Activated CD4-positive, alpha-beta T cell treated with anti-CD3 and anti-CD28 coated beads, Interleukin-2, Interleukin-4, amounts not matched to agents 100 ng/mL and 50 ng/mL, durations not matched to agents 16 hours and 8 hours (primary cell): ENCODE measurements around the gene GNG8.

Source experiments
- DNase-seq: peaks from one replicate; pipeline ENCODE4 v3.0.0-alpha.2; 2020; ENCODE audit warnings: low spot score

Gene GNG8

DNA sequence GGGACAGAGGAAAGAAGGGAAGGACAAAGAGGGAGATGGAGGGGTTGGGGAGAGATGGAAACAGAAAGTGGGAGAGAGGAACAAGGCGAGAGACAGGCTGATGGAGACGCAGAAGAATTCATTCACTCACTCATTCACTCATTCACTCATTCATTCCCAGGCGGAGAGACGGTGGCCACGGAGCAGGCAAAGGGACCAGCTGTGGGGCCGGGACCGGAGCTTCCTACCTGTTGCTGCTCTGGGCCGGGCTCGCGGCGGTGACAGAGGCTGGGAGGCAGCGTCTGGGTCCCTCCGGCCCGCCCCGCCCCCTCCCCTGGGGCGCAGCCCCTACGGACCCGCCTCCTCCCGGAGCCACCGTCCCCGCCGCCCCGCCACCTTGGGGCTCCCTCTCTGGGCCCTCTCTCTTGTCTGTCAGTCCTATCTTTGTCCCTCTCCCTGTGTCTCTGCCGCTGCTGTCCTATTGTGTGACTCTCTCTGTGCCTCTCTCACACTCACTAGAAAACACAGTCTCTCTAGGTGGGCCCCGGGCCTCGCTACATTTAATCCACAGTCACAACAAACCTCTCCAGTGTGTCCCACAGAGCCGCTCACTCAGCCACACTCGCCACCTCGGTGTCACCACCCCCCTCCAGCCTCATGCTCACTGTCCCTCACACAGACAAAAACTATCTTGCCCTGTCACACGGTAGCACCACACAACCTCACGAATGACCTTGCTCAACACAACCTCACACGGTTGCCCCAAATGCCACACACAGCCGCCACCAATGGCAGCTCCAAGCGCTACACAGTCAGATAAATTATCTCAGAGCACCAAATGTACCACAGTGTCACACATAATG lies at the start of gene GNG8:
TSS of gene GNG8 (minus strand) at position 283 of the 842 bp plus-strand sequence. CDS start 1,520 bp downstream, outside the sequence.
- no peak for DNase-seq

DNA sequence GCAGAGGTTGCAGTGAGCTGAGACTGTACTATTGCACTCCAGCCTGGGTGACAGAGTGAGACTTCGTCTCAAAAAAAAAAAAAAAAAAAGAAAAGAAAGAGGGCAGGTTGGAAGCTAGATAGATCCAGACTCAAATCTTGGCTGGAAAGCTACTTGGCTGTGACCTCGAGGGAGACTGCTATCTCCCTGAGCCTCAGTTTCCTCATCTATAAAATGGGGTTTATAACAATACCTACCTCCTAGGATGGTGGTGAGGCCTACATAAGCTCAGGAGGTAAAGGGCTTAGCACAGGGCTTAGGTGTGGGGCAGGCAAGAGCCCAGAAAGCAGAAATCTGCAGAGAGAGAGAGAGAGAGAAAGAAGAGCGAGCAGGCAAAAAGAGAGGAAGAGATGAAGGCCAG lies 49.2 kb upstream of the GNG8 start:
- DNase-seq: no peak

DNA sequence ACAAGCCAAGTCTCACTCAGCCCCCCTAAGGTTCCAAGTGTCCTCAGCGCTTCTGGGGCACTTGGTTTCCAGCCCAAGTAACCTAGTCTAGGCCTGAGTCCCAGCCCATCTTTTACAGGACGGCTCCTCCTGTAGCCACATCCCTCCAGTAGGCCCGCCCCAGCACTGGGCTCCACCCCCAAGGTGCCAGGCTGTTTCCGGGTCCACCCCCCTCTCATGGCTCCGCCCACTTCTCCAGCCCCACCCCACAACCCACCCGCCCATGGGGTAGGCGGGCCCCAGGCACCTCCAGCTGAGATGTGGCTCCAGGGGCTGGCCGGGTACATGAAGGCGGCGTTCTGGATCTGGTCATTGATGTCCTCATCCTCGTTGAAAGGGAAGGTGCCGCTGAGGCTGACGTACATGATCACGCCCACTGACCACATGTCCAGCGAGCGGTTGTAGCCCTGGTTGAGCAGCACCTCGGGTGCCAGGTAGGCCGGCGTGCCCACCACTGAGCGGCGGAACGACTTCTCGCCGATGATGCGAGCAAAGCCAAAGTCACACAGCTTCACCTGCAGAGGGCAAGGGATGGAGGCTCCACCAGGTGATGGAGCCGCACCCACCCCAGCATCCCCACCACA lies 42.2 kb upstream of the GNG8 start:
- peak; percentile 56 for DNase-seq

DNA sequence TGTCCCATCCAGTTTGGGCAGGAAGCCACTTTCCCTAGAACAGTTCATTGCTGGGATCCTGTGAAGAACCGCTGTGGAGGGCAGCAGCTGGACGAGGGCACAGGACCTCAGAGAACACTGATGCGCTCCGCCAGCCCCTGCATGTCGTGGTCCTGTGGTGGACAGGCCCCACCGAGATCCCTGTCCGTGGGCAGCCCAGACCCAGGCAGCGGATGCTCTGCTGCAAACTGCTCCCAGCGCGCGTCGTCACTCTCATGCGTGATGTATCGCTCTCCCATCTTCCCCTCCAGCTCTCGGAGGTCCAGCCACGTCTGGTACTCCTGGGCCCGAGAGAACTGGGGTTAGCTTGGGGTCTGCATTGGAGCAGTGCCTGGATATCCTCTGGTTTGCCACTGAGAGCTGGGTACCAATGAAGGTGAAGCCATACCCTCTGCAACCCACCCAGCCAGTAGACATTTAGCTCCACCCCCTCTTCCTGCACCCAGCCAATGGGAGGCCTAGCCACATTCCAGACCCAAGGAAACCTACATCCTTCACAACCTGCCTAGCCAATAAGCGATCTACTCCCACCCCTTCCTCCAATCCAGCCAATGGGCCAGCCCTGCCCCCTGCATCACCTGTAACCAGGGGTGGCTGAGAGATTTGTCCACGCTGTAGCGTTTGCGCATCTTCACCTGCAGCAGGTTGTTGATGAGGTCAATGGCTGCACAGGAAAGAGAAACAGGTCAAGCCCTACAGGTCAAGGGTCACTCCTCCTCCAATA lies 38.6 kb upstream of the GNG8 start:
- no peak for DNase-seq

DNA sequence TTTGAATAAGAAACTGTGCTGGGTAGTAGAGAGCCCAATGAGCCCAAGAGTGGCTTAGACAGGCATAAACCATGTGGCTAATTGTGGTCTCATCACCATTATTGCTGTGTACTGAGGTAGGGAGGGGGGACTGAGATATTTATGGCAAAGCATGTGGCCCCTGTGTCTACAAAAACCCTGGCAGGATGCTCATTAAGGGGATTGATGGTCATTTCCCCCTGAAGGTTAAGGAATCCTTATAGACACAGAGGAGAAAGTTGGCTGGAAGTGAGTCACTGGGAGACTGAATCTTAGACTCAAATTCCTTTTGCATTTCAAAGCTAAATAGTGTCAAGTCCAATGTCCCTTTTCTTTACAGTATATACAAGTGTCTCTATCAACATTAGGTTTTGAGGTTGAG lies 34.8 kb upstream of the GNG8 start:
- DNase-seq: no peak

DNA sequence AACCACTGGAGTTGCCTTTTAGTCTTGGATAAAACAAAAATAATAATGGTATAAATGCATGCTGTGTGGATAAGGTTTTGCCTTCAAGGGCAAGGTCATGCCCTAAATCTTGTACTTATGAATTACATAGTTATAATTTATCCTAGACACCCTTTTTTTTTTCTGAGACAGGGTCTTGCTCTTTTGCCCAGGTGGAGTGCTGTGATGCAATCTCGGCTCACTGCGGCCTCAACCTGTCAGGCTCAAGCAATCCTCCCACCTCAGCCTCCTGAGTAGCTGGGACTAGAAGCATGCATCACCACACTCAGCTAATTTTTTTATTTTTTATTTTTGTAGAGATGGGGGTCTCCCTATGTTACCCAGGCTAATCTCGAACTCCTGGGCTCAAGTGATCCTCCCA lies 32.7 kb upstream of the GNG8 start:
- DNase-seq: no peak

DNA sequence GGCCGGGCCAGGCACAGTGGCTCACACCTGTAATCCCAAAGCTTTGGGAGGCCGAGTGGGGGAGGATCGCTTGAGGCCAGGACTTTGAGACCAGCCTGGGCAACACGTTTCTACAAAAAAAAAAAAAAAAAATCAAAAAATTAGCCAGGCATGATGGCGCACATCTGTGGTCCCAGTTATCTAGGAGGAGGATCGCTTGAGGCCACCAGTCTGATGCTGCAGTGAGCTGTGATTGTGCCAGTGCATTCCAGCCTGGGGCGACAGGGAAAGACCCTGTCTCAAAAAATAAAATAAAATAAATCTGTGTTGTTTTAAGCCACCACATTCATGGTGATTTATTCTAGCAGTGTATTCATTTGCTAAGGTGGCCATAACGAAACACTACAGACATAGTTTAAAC lies 29.1 kb upstream of the GNG8 start:
- DNase-seq: no peak

DNA sequence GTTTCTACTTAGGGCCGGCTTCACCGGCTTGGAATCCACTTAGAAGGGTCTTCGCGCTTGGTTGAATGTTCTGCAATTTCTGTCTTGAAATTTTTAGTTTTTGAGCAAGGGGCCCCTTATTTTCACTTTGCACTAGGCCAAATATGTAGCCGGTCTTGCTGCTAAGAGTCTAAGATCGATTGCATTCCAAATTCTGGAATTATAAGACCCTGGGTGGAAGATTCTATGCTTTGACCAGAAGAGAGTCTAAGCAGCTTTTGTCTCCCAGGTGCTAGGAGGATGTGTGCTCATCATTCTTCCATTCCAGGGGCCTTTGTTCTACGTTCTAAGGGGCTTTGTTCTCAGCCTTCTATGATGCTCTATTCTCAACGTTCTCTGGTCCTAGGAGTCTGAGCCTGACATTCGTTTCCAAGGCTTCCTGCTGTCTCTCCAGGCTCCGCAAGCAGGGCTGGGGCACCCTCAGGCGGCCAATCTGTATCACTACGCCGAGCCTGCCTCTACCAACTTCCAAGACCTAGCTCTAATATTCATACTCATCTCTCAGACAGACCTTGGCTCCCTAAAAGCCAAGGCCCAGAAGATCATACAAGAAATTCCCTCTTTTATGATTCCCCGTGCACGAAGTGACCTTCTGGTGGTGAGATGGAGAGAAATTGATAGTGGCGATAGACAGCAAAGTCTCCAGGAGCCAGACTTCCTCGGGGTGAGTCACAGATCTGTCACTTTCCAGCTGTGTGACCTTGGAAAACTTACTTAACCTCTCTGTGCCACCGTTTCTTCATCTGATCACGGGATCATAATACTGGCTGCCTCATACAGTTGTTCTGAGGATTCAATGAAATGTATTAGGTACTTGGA lies 26.0 kb upstream of the GNG8 start:
- DNase-seq: peak; percentile 69

DNA sequence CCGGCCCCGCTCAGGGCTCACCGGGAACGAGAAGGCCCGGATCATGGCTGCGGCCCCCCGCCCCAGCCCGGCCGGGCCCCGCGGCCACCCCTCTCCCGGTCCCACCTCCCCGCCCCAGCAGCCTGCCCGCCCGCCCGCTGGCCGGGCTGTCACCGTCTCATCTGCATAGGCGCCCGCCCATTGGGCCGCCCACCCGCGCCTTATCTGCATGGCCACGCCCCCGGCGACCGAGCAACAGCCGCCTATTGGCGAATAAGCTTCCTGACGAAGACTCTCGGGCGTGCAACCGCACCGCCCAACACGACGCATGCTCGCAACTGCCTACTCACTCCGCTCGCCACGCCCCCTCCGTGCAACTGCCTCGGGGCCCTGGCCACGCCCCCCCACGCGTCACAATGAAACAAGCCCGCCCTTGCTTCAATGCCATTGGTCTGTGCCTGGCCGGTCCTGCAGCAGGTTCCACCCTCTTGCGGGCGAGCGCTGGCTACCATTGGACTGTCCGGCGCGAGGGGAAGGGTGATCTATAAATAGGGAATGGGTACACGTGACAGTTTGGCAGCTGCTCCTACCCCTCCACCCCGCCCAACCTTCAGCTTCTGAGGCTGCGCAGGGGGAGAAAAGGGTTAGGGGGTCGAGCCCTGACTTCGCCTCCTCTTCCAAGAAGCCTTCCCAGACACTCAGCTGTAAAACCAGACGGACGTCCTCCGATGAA lies 25.2 kb upstream of the GNG8 start, which contains the start of gene DACT3:
TSS of gene DACT3 (minus strand) at position 163 of the 712 bp plus-strand sequence. CDS start at position 45, 118 bp downstream.
- peak; percentile 100 for DNase-seq

DNA sequence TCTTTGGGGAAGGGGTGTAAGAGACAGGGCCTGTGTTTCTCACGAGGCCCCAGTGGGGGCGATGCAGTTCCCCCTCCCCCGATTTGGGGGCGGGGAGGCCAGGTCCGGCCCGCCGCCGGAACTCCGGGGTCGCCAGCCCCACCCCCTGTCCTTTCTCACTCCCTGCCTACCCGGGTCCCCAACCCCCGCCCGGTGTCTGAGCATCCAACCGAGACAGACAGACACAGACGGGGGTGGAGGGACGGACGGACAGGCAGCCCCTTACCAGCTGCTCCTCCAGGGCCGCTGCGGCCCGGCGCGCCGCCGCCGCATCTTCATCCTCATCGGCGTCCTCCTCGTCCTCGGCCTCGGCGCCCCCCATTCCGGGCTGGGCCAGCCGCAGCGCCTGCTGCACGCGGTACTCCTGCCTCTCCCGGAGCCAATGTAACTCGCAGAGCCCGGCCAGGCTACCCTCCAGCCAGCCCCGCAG lies 24.6 kb upstream of the GNG8 start:
- DNase-seq: no peak

DNA sequence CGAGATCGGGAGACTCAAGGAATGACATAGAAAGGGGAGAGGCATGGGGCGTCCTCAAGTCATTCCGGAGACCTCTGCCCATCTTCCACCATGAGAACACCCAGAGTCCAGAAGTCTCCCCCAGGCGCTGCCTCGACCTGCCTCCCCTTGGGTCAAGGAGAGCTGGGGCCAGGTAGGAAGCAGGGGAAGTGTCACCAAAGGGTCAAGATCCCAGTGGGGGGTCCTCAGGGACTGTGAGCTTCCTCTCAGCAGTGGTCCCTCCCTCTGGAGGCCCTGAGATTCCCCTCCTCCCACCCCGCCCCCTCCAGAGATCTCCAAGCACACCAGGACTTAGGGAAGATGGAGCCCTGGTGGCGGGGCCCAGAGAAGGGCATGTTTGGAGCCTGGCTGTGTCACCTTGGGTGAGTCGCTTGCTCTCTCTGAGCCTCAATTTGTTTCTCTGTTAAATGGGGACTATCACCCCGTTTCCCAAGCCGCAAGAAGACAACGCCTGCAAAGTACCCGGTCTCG lies 24.1 kb upstream of the GNG8 start:
- no peak for DNase-seq

DNA sequence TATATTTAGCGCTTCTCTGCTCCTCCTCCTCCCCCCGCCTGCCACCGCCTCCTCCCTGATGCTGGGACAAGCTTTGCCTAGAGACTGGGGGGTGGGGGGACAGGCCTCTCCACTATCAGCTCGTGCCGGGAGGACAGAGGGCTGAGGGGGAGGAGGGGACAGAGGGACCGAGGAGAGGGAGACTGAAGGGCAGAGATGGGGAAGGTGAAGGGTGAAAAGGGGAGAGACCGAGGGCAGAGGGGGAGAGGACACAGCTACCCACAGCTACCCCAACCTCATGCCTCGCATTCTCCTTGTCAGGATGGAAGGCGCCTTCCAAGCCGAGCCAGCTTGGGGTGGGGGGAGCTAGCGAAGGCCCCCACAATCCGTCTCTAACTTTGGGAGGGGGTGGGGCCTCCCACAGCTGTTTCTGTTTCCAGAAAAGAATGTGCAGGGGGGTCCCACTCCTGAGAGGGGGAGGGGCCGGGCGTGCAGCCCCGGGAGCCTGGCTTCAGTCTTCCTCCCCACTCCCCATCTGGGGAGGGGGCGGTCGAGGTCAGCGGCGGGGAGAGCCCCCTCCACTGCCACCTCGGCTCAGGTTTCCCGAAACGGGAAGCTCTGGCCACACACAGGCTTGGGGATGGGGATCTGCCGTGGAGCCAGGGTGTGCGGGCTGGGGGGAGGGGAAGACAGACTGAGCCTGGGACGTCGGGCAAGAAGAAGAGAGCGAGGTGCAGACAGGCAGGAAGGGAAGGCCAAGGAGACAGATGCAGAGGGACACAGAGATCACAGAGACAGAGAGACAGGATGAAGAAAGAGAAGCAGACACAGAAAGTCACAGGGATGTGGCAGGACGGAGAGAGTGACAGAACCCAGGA lies 23.4 kb upstream of the GNG8 start:
- no peak for DNase-seq

DNA sequence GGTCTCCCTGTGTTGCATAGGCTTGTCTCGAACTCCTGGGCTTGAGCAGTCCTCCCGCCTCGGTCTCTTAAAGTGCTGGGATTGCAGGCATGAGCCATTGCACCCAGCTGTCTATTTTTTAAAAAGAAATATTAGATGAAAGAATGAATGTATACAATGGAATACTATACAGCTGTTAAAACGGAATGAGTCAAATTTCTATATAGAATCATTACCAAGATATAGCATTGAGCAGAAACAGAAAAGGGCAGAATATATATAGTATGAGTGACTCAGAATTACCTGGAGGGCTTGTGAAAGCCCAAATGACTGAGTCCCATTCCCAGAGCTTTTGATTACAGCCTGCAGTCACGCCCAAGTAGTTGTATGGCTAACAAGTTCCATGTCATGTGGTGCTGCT lies 20.5 kb upstream of the GNG8 start:
- no peak for DNase-seq

DNA sequence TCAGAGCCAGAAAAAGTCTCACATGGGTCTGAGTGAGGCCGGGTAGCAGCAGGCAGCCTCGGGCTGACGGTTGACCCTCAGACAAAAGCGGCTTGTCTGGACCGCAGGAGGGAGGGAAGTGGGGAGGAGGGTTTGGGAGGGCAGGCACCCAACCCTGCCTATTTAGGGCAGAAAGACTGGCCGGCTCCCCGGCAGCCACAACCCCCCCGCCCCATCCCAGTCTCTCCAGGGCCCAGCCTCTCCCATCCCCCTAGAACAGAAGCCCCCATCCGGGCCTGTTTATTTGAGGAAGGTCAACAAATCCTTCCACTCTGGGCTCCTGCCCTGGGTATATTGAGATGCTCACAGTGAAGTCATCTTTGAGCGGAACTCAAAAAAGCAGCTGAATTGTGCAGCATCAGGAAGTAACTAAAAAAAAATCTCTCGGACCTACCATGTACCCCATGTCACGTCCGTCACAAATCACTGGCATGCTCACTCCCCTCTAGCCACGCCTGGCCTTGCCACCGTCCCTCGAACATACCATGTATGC lies 18.7 kb upstream of the GNG8 start:
- no peak for DNase-seq

DNA sequence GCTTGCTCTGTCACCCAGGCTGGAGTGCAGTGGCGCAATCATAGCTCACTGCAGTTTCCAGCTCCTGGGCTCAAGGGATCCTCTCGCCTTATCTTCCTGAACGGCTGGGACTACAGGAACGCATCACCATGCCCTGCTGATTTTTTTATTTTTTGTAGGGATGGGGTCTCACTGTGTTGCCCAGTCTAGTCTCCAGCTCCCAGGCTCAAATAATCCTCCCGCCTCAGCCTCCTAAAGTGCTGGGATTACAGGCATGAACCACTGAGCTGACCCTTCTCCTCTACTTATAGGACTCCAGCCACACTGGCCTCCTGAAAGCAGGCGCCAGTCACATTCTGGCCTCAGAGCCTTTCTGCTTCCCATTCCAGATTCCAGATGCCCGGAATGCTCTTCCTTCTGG lies 14.4 kb upstream of the GNG8 start:
- no peak for DNase-seq

DNA sequence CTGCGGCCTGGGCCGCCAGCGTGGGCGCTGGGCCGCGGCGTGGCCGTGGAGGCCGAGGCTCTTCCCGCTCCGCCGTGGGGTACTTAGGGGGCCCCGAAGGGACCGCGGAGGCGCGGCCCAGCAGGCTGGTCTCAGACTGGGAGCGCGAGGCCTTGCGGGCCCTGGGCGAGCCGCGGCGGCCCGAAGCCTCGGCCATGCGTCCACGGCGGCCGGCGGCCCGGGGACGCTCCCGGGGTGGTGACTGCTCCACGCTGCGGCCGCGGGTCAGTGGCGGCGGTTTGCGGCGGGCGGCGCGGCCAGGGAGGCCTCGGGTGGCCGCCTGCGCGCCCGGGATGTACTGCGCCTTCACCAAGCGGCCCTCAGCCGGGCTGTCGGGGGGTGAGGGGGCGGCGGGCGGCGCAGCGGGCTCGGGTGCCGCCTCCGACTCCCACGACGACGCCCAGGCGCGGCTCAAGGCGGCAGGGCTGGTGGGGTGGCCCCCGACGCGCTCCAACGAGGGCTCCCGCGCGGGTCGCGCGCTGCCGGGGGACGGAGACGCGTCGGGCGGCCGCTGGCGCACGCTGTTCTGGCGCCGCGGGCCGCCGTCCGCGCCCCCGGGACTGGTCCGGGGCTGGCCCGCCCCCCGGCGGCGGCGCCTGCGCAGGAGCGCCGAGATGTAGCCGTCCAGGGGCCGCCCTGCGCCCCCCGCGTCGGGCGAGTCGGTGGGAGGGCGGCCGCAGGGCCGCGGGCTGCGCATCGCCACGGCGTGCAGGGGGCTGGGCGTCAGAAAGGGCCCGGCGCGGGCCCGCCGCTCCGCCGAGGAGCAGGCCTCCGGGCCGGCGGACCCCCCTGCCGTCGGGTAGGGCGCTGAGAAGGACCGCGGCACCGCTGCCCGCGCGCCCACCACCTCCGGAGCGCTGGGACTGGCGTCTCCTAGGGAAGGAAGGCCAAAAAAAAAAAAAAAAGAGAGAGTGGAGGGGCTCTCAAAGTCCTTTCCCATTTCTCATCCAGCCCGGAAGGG lies 13.3 kb upstream of the GNG8 start:
- no peak for DNase-seq

DNA sequence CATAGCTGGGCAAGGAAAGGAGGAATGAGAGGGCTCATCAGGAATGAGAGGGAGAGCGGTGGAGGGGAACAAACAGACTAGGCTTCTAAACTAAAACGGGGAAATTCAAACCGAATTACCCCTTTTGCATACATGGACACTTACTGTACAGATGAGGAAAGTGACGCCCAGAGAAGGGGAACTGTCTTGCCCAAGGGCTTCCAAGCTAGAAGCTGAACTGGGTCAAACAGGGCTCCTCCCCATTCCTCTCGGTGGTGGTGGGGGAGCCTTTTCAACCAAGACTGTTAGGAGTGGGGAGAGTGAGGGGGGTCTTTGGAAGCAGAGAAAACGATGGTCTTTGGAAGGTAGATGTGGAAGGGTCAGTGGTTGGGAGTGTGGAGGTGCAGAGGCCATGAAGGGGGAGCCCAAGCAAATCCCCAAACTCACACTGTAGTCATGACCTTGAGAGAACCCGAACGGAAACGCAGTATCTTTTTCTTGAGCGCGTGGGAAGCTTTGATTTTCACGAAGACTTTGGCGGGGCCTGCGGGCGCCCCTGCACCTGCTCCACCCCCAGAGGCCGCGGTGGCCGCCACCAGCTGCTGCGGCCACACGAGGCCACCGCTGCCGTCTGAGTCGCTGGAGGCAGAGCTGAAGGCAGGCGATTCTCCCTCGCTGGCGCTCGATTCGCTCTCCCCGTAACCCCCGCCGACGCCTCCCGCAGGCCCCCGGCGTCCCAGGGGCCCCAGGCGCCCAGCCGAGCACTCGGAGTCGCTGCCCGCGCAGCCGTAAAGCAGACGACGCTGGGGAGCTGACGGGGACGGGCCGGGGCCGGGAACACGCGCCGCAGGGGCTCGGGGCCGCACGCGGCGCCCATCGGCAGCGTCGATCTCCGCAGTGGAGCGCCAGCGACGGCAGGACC lies 12.3 kb upstream of the GNG8 start:
- no peak for DNase-seq
